PFSK-1 (cell line): ENCODE data around the gene MAN1C1.

Experiments used
- FOXP2 ChIP-seq: optimal IDR thresholded peaks from 2 replicates; pipeline ENCODE3; 2011; ENCODE audit warnings: borderline replicate concordance, control low read depth, inconsistent platforms; ENCODE audit not compliant: insufficient read depth; ENCODE audit errors: extremely low read length, extremely low read depth
- POLR2AphosphoS5 ChIP-seq: IDR thresholded peaks from 2 replicates; pipeline ENCODE4 v1.6.1; 2012; ENCODE audit warnings: low read depth, mild to moderate bottlenecking, control low read depth, low read length, moderate library complexity
- SIN3A ChIP-seq: IDR thresholded peaks from 2 replicates; pipeline ENCODE4 v1.6.1; 2012; ENCODE audit warnings: mild to moderate bottlenecking, low read length, moderate library complexity, borderline replicate concordance; ENCODE audit not compliant: insufficient read depth
- TAF1 ChIP-seq: IDR thresholded peaks from 2 replicates; pipeline ENCODE4 v1.6.1; 2012; ENCODE audit warnings: low read length, control low read depth, borderline replicate concordance; ENCODE audit not compliant: insufficient read depth
- TF ChIP-seq, protein P1 (sequence below), 2 experiments: IDR thresholded peaks; 2 replicates each; pipeline versions ENCODE4 v1.6.1 to v1.8.0; 2011 to 2012; ENCODE audit warnings: low read depth in 2 of 2, low read length in 2 of 2, control low read depth in 1 of 2, inconsistent platforms in 1 of 2, mild to moderate bottlenecking in 1 of 2, moderate library complexity in 1 of 2; ENCODE audit not compliant: insufficient read depth in 1 of 2

DNA sequence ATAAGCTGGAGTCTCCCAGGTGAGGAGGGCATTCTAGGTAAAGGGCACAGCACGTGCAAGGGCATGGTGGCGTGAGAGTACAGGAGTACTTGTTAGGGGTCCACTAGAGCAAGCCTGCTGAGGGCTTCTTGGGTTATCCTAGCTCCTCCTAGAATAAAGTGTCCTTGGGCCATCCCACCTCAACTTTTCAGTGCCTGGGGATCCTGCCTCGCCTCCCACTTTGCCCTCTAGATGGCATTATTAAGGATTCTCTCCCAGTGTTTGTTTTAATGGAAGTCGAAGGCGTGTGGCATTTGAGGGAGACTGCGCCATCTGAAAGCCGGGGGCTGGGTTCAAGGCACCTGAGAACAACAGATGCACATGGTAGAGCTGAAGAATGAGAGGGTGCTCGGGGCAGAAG lies 108.9 kb downstream of the MAN1C1 start:
- TF ChIP-seq, protein P1, sequence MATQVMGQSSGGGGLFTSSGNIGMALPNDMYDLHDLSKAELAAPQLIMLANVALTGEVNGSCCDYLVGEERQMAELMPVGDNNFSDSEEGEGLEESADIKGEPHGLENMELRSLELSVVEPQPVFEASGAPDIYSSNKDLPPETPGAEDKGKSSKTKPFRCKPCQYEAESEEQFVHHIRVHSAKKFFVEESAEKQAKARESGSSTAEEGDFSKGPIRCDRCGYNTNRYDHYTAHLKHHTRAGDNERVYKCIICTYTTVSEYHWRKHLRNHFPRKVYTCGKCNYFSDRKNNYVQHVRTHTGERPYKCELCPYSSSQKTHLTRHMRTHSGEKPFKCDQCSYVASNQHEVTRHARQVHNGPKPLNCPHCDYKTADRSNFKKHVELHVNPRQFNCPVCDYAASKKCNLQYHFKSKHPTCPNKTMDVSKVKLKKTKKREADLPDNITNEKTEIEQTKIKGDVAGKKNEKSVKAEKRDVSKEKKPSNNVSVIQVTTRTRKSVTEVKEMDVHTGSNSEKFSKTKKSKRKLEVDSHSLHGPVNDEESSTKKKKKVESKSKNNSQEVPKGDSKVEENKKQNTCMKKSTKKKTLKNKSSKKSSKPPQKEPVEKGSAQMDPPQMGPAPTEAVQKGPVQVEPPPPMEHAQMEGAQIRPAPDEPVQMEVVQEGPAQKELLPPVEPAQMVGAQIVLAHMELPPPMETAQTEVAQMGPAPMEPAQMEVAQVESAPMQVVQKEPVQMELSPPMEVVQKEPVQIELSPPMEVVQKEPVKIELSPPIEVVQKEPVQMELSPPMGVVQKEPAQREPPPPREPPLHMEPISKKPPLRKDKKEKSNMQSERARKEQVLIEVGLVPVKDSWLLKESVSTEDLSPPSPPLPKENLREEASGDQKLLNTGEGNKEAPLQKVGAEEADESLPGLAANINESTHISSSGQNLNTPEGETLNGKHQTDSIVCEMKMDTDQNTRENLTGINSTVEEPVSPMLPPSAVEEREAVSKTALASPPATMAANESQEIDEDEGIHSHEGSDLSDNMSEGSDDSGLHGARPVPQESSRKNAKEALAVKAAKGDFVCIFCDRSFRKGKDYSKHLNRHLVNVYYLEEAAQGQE (IDR thresholded peaks at IDR 0.05; ENCODE audit: insufficient read depth in 1 of 2, low read depth in 2 of 2, low read length in 2 of 2): no peak
- TF ChIP-seq TAF1 (no peak), POLR2AphosphoS5 (no peak), SIN3A (no peak), FOXP2 (no peak)
